Measurements from ENCODE around the gene HSPA9.

HSPA9 gene

GRCh38 chr5:138594305-138595058, 19.3 kb upstream of the HSPA9 start:
- no peak for DNase-seq

- DNase-seq = no peak
These were observed 13.0 kb upstream of the HSPA9 start for GRCh38 chr5:138588013-138588788.

DNA sequence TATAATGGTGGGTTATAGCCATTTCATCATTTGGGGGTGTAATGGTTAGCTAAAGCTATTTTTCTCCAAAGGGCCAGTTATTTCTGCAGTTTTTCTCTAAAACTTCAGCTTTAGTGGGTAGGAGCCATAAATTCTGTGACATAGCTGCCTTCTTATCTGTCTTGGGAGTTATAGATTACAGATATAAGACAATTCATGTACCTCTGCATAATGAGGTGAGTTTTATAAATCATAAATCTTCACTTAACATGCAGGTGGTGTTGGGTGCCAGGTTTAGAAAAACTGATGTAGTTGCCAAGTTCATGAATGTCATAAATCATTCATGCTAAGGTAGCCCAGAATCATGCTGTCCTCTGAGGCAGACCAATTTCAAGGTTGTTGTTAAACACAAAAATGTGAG, 10.0 kb upstream of the HSPA9 start:
- DNase-seq = no peak

- no peak for DNase-seq
These were observed 8.9 kb upstream of the HSPA9 start for GRCh38 chr5:138583984-138584637.

- no peak for DNase-seq
These were observed 7.8 kb upstream of the HSPA9 start for GRCh38 chr5:138582959-138583358.

GRCh38 chr5:138580777-138581176, 5.6 kb upstream of the HSPA9 start:
- DNase-seq = no peak

DNA sequence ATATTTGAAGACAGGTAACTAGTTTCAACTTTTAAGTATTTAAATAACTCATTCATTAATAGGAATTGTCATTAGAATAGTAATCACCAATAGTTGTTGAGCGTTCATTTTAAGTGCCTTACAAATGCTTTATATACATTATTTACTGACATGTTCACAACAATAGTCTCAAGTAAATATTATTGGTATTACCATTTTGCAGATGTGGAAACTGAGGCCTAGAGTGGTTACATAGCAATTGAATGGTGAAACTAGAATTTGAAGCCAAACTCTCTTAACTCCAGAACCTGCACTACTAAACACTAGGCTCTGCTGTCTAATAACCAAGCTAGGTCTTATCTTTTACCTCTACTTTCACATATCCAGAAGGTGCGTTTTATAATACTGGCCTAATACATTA, 4.8 kb upstream of the HSPA9 start:
- no peak for DNase-seq

DNA sequence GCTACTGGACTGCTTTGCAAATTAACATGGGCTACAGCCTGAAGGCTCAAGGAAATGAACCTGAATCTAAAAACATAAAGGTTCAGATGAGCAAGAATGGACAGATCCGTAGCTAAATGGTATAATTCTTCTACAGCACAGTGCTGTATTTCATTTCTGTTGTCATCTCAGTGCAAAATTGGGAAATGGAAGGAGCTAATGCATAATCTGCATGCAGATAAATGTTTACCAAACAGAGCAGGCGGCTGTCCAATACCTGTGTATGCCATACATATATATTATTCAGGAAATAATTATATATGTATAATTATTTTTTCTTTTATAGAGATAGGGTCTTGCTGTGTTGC, 4.3 kb upstream of the HSPA9 start:
- no peak for DNase-seq

GRCh38 chr5:138577452-138577851, 2.3 kb upstream of the HSPA9 start:
- DNase-seq = no peak

- DNase-seq = no peak
These were observed 432 bp downstream of the HSPA9 start for GRCh38 chr5:138574744-138575193.

DNA sequence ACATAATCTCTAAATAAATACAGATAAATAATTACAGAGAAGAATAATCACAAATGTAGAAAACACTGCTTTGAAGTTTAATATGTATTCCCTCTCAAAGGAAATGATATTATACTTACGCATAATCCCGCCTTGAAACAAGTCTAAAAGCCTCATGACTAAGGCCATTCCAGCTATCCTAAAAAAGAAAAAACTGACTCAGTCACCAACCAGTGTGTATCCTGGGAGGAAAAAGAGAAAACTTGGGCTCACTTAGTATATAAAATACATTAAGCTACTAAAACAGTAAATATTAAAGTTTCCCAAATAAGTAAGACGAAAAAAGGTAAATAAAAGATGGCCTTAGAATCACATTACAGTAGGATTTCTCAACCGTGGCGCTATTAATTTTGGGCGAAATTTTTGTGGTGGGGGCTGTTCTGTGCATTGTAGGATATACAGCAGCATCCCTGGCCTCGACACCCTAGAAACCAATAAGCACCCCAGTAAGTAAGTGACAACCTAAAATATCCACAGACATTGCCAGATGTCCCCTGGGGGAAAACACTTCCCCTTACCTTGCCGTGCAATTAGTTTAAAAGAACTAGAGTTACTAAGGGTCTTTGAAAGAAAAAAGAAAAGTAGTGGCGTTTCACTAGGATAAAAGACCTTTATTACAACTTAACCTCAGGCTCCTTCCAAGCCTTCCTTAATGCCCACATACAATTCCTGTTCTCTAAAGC, 1.1 kb downstream of the HSPA9 start:
- DNase-seq = no peak

- no peak for DNase-seq
These were observed 2.0 kb downstream of the HSPA9 start for GRCh38 chr5:138573223-138573622.

DNA sequence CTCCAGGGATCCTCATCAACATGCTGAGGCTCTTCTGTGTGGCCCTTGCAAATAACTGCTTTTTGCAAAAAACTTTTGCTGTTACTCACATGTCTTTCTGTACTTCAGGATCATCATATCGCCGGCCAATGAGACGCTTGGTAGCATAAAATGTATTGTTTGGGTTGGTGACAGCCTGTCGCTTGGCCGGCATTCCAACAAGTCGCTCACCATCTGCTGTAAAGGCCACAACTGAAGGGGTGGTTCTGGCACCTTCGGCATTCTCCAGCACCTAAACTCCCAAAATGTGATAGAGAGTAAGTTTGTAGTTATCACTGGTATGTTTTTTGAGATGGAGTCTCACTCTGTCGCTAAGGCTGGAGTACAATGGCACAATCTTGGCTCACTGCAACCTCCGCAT, 4.3 kb downstream of the HSPA9 start:
- no peak for DNase-seq

DNA sequence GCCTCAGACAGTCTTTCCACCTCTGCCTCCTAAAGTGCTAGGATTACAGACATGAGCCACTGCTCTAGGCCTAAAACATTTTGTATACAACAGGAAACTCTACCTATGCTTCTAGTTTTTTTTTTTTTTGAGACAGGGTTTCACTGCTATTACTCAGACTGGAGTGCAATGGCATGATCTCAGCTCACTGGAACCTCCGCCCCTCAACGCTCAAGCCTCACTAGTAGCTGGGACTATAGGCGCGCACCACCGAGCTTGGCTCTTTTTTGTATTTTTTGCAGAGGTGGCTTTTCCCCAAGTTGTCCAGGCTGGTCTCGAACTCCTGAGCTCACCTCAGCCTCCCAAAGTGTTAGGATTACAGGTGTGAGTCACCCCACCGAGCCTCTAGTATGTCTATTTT, 5.4 kb downstream of the HSPA9 start:
- no peak for DNase-seq

DNA sequence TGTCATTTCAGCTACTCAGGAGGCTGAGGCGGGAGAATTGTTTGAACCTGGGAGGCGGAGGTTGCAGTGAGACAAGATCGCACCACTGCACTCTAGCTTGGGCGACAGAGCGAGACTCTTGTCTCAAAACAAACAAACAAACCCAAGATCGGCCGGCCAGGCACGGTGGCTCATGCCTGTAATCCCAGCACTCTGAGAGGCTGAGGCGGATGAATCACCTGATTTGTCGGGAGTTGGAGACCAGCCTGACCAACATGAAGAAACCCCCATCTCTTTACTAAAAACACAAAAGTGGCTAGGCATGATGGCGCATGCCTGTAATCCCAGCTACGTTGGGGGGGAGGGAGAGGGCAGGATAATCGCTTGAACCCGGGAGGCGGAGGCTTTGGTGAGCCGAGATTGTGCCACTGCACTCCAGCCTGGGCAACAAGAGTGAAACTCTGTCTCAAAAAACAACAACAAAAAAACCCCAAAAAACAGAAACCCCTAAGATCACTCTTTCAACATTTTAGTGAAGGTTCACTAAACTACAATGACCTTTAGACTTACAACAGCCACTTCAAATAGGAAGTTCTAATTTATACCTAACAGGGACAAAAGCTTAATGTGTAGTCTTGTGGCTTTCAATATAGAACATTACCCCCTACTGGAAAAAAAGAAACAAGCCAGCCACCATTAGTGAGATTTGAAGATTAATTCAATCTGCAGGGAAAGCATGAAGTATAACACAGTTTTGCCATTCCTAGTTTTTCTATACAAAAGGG, 7.0 kb downstream of the HSPA9 start:
- no peak for DNase-seq

- no peak for DNase-seq
These were observed 8.4 kb downstream of the HSPA9 start for GRCh38 chr5:138566792-138567191.

- DNase-seq = no peak
These were observed 9.9 kb downstream of the HSPA9 start for GRCh38 chr5:138565100-138565821.

GRCh38 chr5:138564242-138564641, 11.0 kb downstream of the HSPA9 start:
- no peak for DNase-seq

- DNase-seq = no peak
These were observed 11.7 kb downstream of the HSPA9 start for GRCh38 chr5:138563340-138564118.

- no peak for DNase-seq
These were observed 14.2 kb downstream of the HSPA9 start for GRCh38 chr5:138560971-138561370.

GRCh38 chr5:138559937-138560336, 15.3 kb downstream of the HSPA9 start:
- DNase-seq = no peak

Data from activated effector memory CD4-positive, alpha-beta T cell treated with Interleukin-2 at 50 U/mL for 16 hours (primary cell).